Mesendoderm (in vitro differentiated cells): ENCODE results near the gene TMEM229A.
A peak's percentile ranks its signal among the peaks of the same experiment; 100 is the strongest.
"Not testable (repeated sequence)": the region's sequence is repeated elsewhere in the genome, so short reads cannot be mapped to it uniquely, and the experiment has no call there.

ENCODE experiments used
- DNase-seq: peaks from one replicate; pipeline ENCODE4 v3.0.0; 2013
- H2AK5ac ChIP-seq: 2 replicates; pipeline ENCODE4 v1.6.1; 2013; ENCODE audit warnings: low read length, inconsistent platforms
- H2BK120ac ChIP-seq: 2 replicates; pipeline ENCODE4 v1.6.1; 2013; ENCODE audit warnings: low read depth, mild to moderate bottlenecking, low read length, moderate library complexity, mixed read lengths
- H2BK15ac ChIP-seq: replicated peaks from 2 replicates; pipeline ENCODE4 v1.6.1; 2013; ENCODE audit warnings: low read depth, mild to moderate bottlenecking, moderate library complexity
- H2BK5ac ChIP-seq: 2 replicates; pipeline ENCODE4 v1.6.1; 2013; ENCODE audit warnings: low read length, inconsistent platforms
- H3K18ac ChIP-seq: 2 replicates; pipeline ENCODE4 v1.6.1; 2013; ENCODE audit warnings: mild to moderate bottlenecking, low read length, mixed read lengths
- H3K23ac ChIP-seq: one replicate; pipeline ENCODE4 v1.6.1; 2013; ENCODE audit warnings: low read length
- H3K27ac ChIP-seq: 2 replicates; pipeline ENCODE4 v1.5.1; 2013; ENCODE audit warnings: low read depth, mild to moderate bottlenecking, inconsistent platforms, low read length, moderate library complexity
- H3K27me3 ChIP-seq: 2 replicates; pipeline ENCODE4 v1.6.1; 2013; ENCODE audit warnings: low read length, control low read depth, mild to moderate bottlenecking, inconsistent platforms; ENCODE audit not compliant: insufficient read depth, poor library complexity
- H3K36me3 ChIP-seq: 2 replicates; pipeline ENCODE4 v1.6.1; 2013; ENCODE audit warnings: low read length, inconsistent platforms; ENCODE audit not compliant: control insufficient read depth, insufficient read depth
- H3K4ac ChIP-seq: one replicate; pipeline ENCODE4 v1.6.1; 2013; ENCODE audit warnings: low read depth, mild to moderate bottlenecking, low read length, moderate library complexity
- H3K4me1 ChIP-seq: 2 replicates; pipeline ENCODE4 v1.6.1; 2013; ENCODE audit warnings: low read depth, low read length, inconsistent platforms; ENCODE audit not compliant: control insufficient read depth
- H3K4me2 ChIP-seq: 2 replicates; pipeline ENCODE4 v1.6.1; 2013; ENCODE audit warnings: low read length
- H3K4me3 ChIP-seq: 2 replicates; pipeline ENCODE4 v1.5.1; 2013; ENCODE audit warnings: mild to moderate bottlenecking, low read length
- H3K56ac ChIP-seq: one replicate; pipeline ENCODE4 v1.6.1; 2013; ENCODE audit warnings: low read length
- H3K79me1 ChIP-seq: 2 replicates; pipeline ENCODE4 v1.6.1; 2013; ENCODE audit warnings: low read length, inconsistent platforms
- H3K79me2 ChIP-seq: 2 replicates; pipeline ENCODE4 v1.6.1; 2013; ENCODE audit warnings: mild to moderate bottlenecking, low read length; ENCODE audit not compliant: control insufficient read depth, insufficient read depth
- H3K9ac ChIP-seq: 2 replicates; pipeline ENCODE4 v1.6.1; 2013; ENCODE audit warnings: low read length, inconsistent platforms
- H4K5ac ChIP-seq: one replicate; pipeline ENCODE4 v1.6.1; 2013; ENCODE audit warnings: low read length
- H4K8ac ChIP-seq: one replicate; pipeline ENCODE4 v1.6.1; 2013; ENCODE audit warnings: low read depth, mild to moderate bottlenecking, control low read depth, low read length, moderate library complexity
- WGBS: extraction: QIAGEN DNeasy Blood & Tissue Kit; methylation state at CpG from one replicate; pipeline ENCODE4 v1.1.7; 2013; ENCODE audit warnings: low lambda C conversion rate, missing lambda C conversion rate; ENCODE audit not compliant: insufficient coverage; ENCODE audit errors: extremely low coverage; 5-methylcytosine and 5-hydroxymethylcytosine counted together

TMEM229A gene

DNA sequence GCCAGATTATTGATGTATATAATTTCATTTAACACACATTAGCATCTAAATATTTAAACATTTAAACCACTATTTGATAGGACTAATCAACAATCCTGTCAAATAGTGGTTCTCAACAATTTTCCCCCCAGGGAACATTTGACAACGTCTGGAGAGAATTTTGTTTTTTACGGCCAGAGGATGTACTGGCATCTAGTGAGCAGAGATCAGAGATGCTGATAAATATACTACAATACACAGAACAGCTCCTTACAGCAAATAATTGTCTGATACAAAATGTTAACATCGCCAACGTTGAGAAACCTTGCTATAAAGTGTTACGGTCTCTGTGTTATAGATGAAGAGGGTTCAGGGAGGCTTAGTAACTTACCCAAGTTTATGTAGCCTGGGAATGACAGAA, 25.0 kb upstream of the TMEM229A start:
- H3K27me3 ChIP-seq, result no peaks in the 10 kb centered on the region
- no peaks in the 10 kb centered on the region for H3K36me3 ChIP-seq
- H3K4me2 ChIP-seq, result no peak overlapping the region
- H3K9ac ChIP-seq, result no peak overlapping the region
- no peak overlapping the region for H3K4me3 ChIP-seq
- no peaks in the 10 kb centered on the region for H3K79me2 ChIP-seq
- H3K4ac ChIP-seq, result no peak overlapping the region
- H3K27ac ChIP-seq, result no peak overlapping the region
- WGBS, result no CpG with 5 or more reads among the region's 5 CpGs
- no peaks in the 10 kb centered on the region for H3K79me1 ChIP-seq
- H3K18ac ChIP-seq, result no peak overlapping the region
- H2BK15ac ChIP-seq, result peak overlapping the region; percentile 57
- H2BK5ac ChIP-seq, result no peak overlapping the region
- no peak overlapping the region for H2AK5ac ChIP-seq
- H3K56ac ChIP-seq, result no peak overlapping the region
- H3K23ac ChIP-seq, result no peak overlapping the region
- no peak overlapping the region for H4K5ac ChIP-seq
- no peak for DNase-seq
- H2BK120ac ChIP-seq, result no peak overlapping the region
- H3K4me1 ChIP-seq, result no peaks in the 10 kb centered on the region
- no peak overlapping the region for H4K8ac ChIP-seq

DNA sequence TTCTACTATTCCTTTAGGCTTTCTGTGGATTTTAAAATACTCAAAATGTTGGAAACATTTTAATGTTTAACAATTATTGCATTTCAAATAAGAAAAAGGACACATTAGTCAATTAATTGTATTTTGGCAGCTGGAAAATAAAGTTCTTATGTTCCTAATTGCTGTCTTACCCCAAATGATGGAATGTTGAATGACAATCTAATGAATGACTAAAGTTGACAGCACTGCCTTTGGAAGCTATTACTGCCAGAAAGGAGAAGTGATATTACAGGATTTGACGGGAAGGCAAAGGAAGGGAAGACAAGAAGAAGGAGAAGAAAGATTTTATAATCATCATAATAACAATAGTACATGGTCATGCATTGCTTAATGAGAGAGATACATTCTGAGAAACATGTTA, 23.4 kb upstream of the TMEM229A start:
- no peaks in the 10 kb centered on the region for H3K27me3 ChIP-seq
- H3K27ac ChIP-seq, result no peak overlapping the region
- no peak overlapping the region for H3K23ac ChIP-seq
- H4K8ac ChIP-seq, result no peak overlapping the region
- no peaks in the 10 kb centered on the region for H3K4me1 ChIP-seq
- H3K56ac ChIP-seq, result no peak overlapping the region
- no peak overlapping the region for H2BK5ac ChIP-seq
- no peaks in the 10 kb centered on the region for H3K36me3 ChIP-seq
- no peak overlapping the region for H3K18ac ChIP-seq
- H3K4me3 ChIP-seq, result no peak overlapping the region
- no peaks in the 10 kb centered on the region for H3K79me2 ChIP-seq
- H3K4me2 ChIP-seq, result no peak overlapping the region
- H2BK15ac ChIP-seq, result no peak overlapping the region
- H2AK5ac ChIP-seq, result no peak overlapping the region
- DNase-seq, result no peak
- H2BK120ac ChIP-seq, result no peak overlapping the region
- H4K5ac ChIP-seq, result no peak overlapping the region
- H3K79me1 ChIP-seq, result no peaks in the 10 kb centered on the region
- H3K4ac ChIP-seq, result no peak overlapping the region
- WGBS, result no CpG with 5 or more reads among the region's 1 CpG
- no peak overlapping the region for H3K9ac ChIP-seq

DNA sequence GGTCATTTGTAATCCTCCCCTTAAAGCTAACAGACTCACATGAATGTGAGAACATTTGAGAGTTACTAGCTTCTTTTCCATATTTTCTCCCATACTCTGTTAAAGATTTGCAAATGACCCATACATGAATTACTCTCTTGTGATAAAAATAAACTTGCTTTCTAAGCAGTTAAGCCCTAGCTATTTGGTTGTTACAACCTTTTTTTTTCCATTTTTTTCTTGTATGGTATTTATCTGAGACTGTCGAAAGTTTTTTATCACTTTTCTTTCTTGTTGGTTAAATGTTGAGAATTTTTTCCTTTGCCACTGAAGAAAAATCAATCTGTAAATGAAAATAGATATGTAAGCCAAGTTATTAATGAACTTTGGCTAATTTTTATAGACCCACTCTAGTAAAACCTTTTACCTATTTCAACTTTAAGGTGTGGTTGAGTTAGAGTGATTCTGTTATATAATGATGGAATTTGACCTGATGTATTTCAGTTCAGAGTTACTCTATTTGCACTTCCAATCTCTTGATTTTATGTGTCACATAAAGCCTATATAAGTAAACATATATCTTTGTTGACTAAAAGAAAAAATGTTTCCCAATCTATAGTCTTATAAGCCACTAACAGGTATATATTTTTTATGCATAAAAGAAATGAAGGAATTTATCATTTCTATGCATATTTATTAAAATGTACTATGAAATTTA, 19.0 kb upstream of the TMEM229A start:
- no peak overlapping the region for H3K27ac ChIP-seq
- H3K36me3 ChIP-seq, result no peaks in the 10 kb centered on the region
- no peak overlapping the region for H4K5ac ChIP-seq
- H2AK5ac ChIP-seq, result no peak overlapping the region
- no peak overlapping the region for H3K4ac ChIP-seq
- H3K23ac ChIP-seq, result no peak overlapping the region
- no peak overlapping the region for H3K56ac ChIP-seq
- H3K79me2 ChIP-seq, result no peaks in the 10 kb centered on the region
- no peaks in the 10 kb centered on the region for H3K4me1 ChIP-seq
- no peak overlapping the region for H3K4me3 ChIP-seq
- H3K9ac ChIP-seq, result no peak overlapping the region
- no peak overlapping the region for H2BK15ac ChIP-seq
- H3K18ac ChIP-seq, result no peak overlapping the region
- DNase-seq, result no peak
- H3K27me3 ChIP-seq, result no peaks in the 10 kb centered on the region
- H2BK120ac ChIP-seq, result no peak overlapping the region
- H3K4me2 ChIP-seq, result no peak overlapping the region
- no peaks in the 10 kb centered on the region for H3K79me1 ChIP-seq
- WGBS, result no CpG with 5 or more reads among the region's 1 CpG
- no peak overlapping the region for H2BK5ac ChIP-seq
- H4K8ac ChIP-seq, result no peak overlapping the region

DNA sequence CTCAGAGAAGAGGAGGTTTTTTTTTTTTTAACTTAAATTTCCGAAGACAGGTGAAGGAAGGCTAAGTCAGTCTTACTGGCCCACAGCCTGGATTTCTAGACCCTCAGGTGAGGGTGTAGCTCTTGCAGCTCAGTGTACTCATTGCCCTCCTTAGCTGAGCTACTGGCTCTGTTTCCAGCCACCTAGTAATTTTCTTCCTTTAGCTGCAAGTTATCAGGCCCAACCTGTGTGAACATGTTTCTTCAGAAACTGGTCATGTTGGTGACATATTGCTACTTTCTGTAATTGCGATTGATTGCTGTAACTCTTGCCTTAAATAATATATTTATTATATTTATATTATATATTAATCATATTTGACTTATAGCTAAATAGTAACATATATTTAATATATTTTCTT, 10.0 kb upstream of the TMEM229A start:
- no peak overlapping the region for H2AK5ac ChIP-seq
- no peak for DNase-seq
- no peak overlapping the region for H3K4me2 ChIP-seq
- no peak overlapping the region for H2BK5ac ChIP-seq
- H3K79me1 ChIP-seq, result no peaks in the 10 kb centered on the region
- no peak overlapping the region for H4K5ac ChIP-seq
- H3K27me3 ChIP-seq, result no peaks in the 10 kb centered on the region
- no peak overlapping the region for H3K18ac ChIP-seq
- no peak overlapping the region for H3K23ac ChIP-seq
- no peak overlapping the region for H3K9ac ChIP-seq
- no peak overlapping the region for H2BK120ac ChIP-seq
- no peak overlapping the region for H3K4ac ChIP-seq
- no peak overlapping the region for H3K56ac ChIP-seq
- H3K36me3 ChIP-seq, result no peaks in the 10 kb centered on the region
- H4K8ac ChIP-seq, result no peak overlapping the region
- H2BK15ac ChIP-seq, result no peak overlapping the region
- no peak overlapping the region for H3K4me3 ChIP-seq
- no peaks in the 10 kb centered on the region for H3K4me1 ChIP-seq
- no CpG with 5 or more reads among the region's 2 CpGs for WGBS
- H3K27ac ChIP-seq, result no peak overlapping the region
- H3K79me2 ChIP-seq, result no peaks in the 10 kb centered on the region

DNA sequence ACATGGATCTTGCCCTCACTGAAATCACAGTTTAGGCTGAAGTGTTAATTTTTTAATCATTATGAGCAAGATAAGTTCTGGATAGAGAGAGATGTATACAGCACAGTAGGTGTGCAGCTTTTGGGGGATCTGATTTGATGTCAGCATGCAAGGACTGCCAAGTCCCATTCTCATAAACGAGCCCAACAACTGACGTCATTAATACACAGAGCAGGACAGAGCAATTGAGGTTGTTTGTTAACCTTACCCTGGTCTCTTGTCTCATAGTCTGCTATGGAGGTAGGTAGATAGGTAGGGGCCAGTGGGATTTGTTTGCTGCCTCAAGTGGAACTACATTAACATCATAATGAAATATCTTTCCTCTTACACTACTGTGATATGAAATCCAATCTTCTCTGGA, 8.6 kb upstream of the TMEM229A start:
- H3K18ac ChIP-seq, result no peak overlapping the region
- no CpG with 5 or more reads among the region's 2 CpGs for WGBS

DNA sequence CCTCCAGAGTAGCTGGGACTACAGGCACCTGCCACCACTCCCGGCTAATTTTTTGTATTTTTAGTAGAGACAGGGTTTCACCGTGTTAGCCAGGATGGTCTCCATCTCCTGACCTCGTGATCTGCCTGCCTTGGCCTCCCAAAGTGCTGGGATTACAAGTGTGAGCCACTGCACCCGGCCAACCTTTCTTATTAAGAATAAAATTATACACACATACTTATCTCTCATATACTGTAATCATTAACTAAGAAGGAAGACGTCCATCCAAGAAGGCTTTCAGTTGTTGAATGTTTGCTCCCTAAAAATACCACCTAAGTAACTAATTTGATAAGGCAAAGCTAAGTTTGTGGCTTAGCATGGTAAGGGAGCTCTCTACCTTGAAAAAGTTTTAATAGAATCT, 5.0 kb upstream of the TMEM229A start:
- not testable (repeated sequence) for H2BK120ac ChIP-seq, H3K27me3 ChIP-seq, H4K5ac ChIP-seq, H2BK5ac ChIP-seq, H3K4ac ChIP-seq, H3K56ac ChIP-seq, H3K4me1 ChIP-seq, H2AK5ac ChIP-seq, H3K23ac ChIP-seq, H3K4me3 ChIP-seq, H3K18ac ChIP-seq, H3K36me3 ChIP-seq, H3K9ac ChIP-seq, H3K4me2 ChIP-seq, H4K8ac ChIP-seq, DNase-seq, H3K79me1 ChIP-seq, H3K27ac ChIP-seq, H3K79me2 ChIP-seq, H2BK15ac ChIP-seq
- no CpG with 5 or more reads among the region's 5 CpGs for WGBS

More for the DNA sequence above, 8.6 kb upstream of the TMEM229A start:
- H2BK120ac ChIP-seq, result no peak overlapping the region
- no peak overlapping the region for H2BK5ac ChIP-seq
- no peak overlapping the region for H2AK5ac ChIP-seq
- H3K56ac ChIP-seq, result no peak overlapping the region
- no peaks in the 10 kb centered on the region for H3K79me2 ChIP-seq
- H3K27ac ChIP-seq, result no peak overlapping the region
- no peak overlapping the region for H3K4ac ChIP-seq
- H4K8ac ChIP-seq, result no peak overlapping the region
- H3K4me3 ChIP-seq, result no peak overlapping the region
- no peak overlapping the region for H2BK15ac ChIP-seq
- no peak overlapping the region for H3K23ac ChIP-seq
- H3K79me1 ChIP-seq, result no peaks in the 10 kb centered on the region
- DNase-seq, result no peak
- no peaks in the 10 kb centered on the region for H3K27me3 ChIP-seq
- no peak overlapping the region for H3K4me2 ChIP-seq
- no peak overlapping the region for H3K9ac ChIP-seq
- no peak overlapping the region for H4K5ac ChIP-seq
- H3K36me3 ChIP-seq, result no peaks in the 10 kb centered on the region
- H3K4me1 ChIP-seq, result no peaks in the 10 kb centered on the region
